CD4-positive, CD25-positive, alpha-beta regulatory T cell (primary cell): ENCODE results near the gene SMIM22. TPM values are rescaled to one million over a fixed set of nuclear protein-coding genes. Genes with fewer than 3 reads are reported as not detected.
"Not testable (repeated sequence)": the region's sequence is repeated elsewhere in the genome, so short reads cannot be mapped to it uniquely, and the experiment has no call there.

Experiments used
- ATAC-seq, 2 donors: fragments of 150-1000 bp; cut with Tn5 transposase; one replicate each; pipeline ENCODE4 v1.10.0; 2021; ENCODE audit warnings: low read depth in 2 of 2, moderate number of reproducible peaks in 2 of 2, moderate library complexity in 1 of 2
- DNase-seq, 3 donors: peaks; one replicate each; pipeline versions ENCODE4 v3.0.0 to v3.0.0-alpha.2; 2012 to 2022; ENCODE audit warnings: mixed read lengths in 1 of 3
- H3K27ac ChIP-seq: one replicate; pipeline ENCODE4 v1.7.0; 2013; ENCODE audit warnings: mild to moderate bottlenecking, low read length; ENCODE audit not compliant: insufficient read depth, poor library complexity, severe bottlenecking
- H3K27me3 ChIP-seq: one replicate; pipeline ENCODE4 v1.7.0; 2013; ENCODE audit warnings: low read length; ENCODE audit not compliant: control insufficient read depth, insufficient read depth
- H3K36me3 ChIP-seq: one replicate; pipeline ENCODE4 v1.7.0; 2013; ENCODE audit warnings: mild to moderate bottlenecking, low read length, moderate library complexity; ENCODE audit not compliant: control insufficient read depth, insufficient read depth
- H3K4me1 ChIP-seq: 2 replicates; pipeline ENCODE4 v1.7.0; 2013; ENCODE audit warnings: mild to moderate bottlenecking, low read length; ENCODE audit not compliant: insufficient read depth, control insufficient read depth, poor library complexity, severe bottlenecking
- H3K4me3 ChIP-seq: one replicate; pipeline ENCODE4 v1.7.0; 2013; ENCODE audit warnings: low read depth, mild to moderate bottlenecking, low read length, moderate library complexity
- H3K9me3 ChIP-seq, 2 experiments: 1 replicate in 1 of 2; 2 replicates in 1 of 2; pipeline ENCODE4 v1.7.0; 2013; ENCODE audit warnings: low read length in 2 of 2, mild to moderate bottlenecking in 1 of 2, moderate library complexity in 1 of 2; ENCODE audit not compliant: control insufficient read depth in 2 of 2
- H3K27ac Mint-ChIP-seq, 3 donors: one replicate each; pipeline ENCODE4 v1.8.0; 2020 to 2022; ENCODE audit warnings: mild to moderate bottlenecking in 3 of 3, mixed read lengths in 3 of 3, moderate library complexity in 2 of 3
- H3K27me3 Mint-ChIP-seq: one replicate; pipeline ENCODE4 v1.8.0; 2022; ENCODE audit warnings: mild to moderate bottlenecking, mixed read lengths
- H3K36me3 Mint-ChIP-seq: one replicate; pipeline ENCODE4 v1.8.0; 2020; ENCODE audit warnings: mixed read lengths
- H3K4me1 Mint-ChIP-seq, 4 donors: one replicate each; pipeline ENCODE4 v1.8.0; 2020 to 2022; ENCODE audit warnings: mixed read lengths in 4 of 4, mild to moderate bottlenecking in 1 of 4
- H3K4me3 Mint-ChIP-seq, 4 donors: one replicate each; pipeline ENCODE4 v1.8.0; 2020 to 2022; ENCODE audit warnings: mild to moderate bottlenecking in 4 of 4, mixed read lengths in 4 of 4, moderate library complexity in 3 of 4
- H3K9me3 Mint-ChIP-seq, 7 donors: one replicate each; pipeline ENCODE4 v1.8.0; 2020 to 2022; ENCODE audit warnings: mixed read lengths in 7 of 7, mild to moderate bottlenecking in 3 of 7, moderate library complexity in 2 of 7
- polyA plus RNA-seq, 4 donors: library from polyadenylated mRNA; unstranded; fragments of 300-500 nt; fragmentation: Illumina TruSeq; gene quantifications; one replicate each; pipeline ENCODE4 v1.2.3, GENCODE V29; 2021
- total RNA-seq: library from RNA; stranded (reverse); gene quantifications from one replicate; pipeline ENCODE4 v1.2.3, GENCODE V29; 2022

Gene SMIM22
- total and polyA plus RNA-seq, 5 donors from 2014 or later: not detected

DNA sequence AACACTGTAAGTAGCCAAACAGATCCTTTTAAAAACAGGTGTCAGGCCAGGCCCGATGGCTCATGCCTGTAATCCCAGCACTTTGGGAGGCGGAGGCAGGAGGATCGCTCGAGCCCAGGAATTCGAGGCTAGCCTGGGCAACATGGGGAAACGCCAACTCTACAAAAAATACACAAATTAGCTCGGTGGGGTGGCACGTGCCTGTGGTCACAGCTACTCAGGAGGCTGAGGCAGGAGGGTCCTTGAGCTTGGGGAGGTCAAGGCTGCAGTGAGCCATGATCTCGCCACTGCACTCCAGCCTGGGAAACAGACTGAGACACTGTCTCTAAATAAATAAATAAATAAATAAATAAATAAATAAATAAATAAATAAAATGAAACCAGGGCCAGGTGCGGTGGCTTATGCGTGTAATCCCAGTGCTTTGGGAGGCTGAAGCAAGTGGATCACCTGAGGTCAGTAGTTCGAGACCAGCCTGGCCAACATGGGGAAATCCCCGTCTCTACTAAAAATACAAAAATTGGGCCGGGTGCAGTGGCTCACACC is 10.7 kb upstream of the SMIM22 start:
- not testable (repeated sequence) for H3K27ac ChIP-seq, H3K27ac Mint-ChIP-seq, H3K36me3 Mint-ChIP-seq, ATAC-seq, H3K4me3 ChIP-seq, H3K27me3 Mint-ChIP-seq, H3K9me3 ChIP-seq, H3K9me3 Mint-ChIP-seq, H3K36me3 ChIP-seq, H3K27me3 ChIP-seq, DNase-seq, H3K4me1 ChIP-seq, H3K4me1 Mint-ChIP-seq, H3K4me3 Mint-ChIP-seq

DNA sequence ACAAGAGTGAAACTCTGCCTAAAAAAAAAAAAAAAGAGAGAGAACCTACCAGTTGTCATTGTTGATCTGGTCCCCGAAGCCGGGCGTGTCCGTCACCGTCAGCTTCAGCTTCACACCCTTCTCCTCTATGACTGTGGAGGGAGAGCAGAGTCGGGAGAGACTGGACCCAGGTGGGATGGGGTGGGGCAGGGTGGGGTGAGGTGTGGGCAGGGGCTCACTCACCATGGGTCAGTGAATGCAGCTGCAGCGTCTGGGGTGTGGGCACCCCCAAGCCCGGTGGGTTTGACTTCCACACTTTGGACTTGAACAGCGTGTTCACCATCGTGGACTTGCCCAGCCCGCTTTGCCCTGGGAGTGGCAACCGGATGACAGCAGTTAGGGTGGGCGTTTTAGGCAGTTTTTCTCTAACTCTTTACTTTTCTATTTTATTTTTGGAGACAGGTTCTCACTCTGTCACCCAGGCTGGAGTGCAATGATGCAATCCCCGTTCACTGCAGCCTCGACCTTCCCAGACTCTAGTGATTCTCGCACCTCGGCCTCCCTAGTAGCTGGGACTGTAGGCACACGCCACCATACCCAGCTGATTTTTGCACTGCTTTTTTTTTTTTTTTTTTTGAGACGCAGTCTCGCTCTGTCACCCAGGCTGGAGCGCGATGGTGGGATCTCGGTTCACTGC is 9.3 kb upstream of the SMIM22 start:
- Histone ChIP-seq H3K27me3 (no peaks in the 10 kb centered on the region), H3K9me3 (no peaks in the 10 kb centered on the region), H3K36me3 (no peaks in the 10 kb centered on the region), H3K27ac (no peak overlapping the region), H3K4me3 (no peak overlapping the region), H3K4me1 (no peaks in the 10 kb centered on the region)
- Mint-ChIP-seq H3K36me3 (no peaks in the 10 kb centered on the region), H3K27me3 (no peaks in the 10 kb centered on the region), H3K9me3 (no peaks in the 10 kb centered on the region), H3K4me1 (no peaks in the 10 kb centered on the region), H3K27ac (no peak overlapping the region), H3K4me3 (no peak overlapping the region)
- ATAC-seq (no peak), DNase-seq (no peak)

DNA sequence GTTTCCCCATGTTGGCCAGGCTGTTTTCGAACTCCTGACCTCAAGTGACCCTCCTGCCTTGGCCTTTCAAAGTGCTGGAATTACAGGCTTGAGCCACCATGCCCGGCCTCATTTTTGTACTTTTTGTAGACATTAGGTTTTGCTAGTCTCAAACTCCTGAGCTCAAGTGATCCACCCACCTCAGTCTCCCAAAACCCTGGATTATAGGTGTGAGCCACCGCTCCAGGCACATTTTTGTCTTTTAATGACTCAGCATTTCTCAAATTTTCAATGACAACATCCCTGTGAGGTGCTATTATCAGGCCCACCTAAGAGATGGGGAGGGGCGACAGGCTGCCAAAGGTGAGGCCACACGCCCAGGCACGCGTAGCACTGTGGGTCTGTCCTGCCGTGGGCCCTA is 8.1 kb upstream of the SMIM22 start:
- DNase-seq (no peak), ATAC-seq (no peak)
- Mint-ChIP-seq H3K4me1 (no peaks in the 10 kb centered on the region), H3K9me3 (no peaks in the 10 kb centered on the region), H3K4me3 (no peak overlapping the region), H3K27ac (no peak overlapping the region), H3K36me3 (no peaks in the 10 kb centered on the region), H3K27me3 (no peaks in the 10 kb centered on the region)
- Histone ChIP-seq H3K4me1 (no peaks in the 10 kb centered on the region), H3K36me3 (no peaks in the 10 kb centered on the region), H3K9me3 (no peaks in the 10 kb centered on the region), H3K27me3 (no peaks in the 10 kb centered on the region), H3K27ac (no peak overlapping the region), H3K4me3 (no peak overlapping the region)

DNA sequence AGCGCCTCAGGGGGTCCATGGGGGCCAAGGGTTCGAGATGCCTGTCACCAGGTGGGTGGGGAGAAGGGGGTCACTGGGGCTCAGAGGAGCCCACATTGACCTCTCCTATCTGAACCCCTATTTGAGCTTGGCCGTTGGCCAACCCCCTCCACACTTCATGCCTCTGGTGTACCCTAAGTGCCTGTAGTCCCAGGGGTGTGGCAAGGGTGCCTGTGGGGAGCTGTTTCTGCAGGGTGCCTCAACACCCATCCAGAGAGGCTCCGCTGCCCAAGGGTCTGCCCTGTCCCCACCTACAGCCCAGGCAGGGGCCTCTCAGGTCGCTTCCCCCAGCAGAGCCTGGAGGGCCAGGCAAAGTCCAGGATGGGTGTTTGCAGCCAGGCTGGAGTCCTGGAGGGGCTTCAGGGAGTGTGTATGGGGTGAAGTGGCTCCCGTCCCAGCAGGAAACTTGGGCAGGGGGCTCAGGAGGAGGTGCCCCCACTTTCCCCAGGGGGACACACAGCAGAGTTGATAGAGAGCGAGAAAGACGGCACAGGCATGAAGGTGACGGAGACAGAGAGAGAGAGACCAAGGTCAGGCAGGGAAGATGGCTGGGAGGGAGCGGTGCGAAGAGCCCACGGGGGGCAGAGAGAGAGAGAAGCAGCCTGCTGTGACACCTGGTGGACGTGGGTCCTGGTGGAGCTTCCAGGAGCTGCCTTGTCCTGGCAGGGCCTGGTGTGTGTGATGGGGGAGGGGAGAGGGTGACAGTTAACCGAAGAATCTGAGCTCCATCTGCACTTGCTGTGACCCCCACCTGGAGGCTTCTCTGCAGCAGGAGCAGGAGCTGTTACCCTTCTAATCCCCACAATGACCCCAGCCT is 7.3 kb upstream of the SMIM22 start, which contains the start of gene SEPTIN12:
SEPTIN12 (minus strand) TSS at position 719 of the 856 bp plus-strand sequence; CDS start at position 19, 700 bp downstream.
- Mint-ChIP-seq H3K9me3 (no peaks in the 10 kb centered on the region), H3K4me3 (no peak within 1 kb of the TSS), H3K36me3 (no peaks in the 10 kb centered on the region), H3K27me3 (no peaks in the 10 kb centered on the region), H3K27ac (peak within 1 kb of the TSS in 2 of 3 donors; percentile 59 to 95), H3K4me1 (no peaks in the 10 kb centered on the region)
- Histone ChIP-seq H3K4me3 (no peak within 1 kb of the TSS), H3K27ac (no peak within 1 kb of the TSS), H3K27me3 (no peaks in the 10 kb centered on the region), H3K36me3 (no peaks in the 10 kb centered on the region), H3K9me3 (no peaks in the 10 kb centered on the region), H3K4me1 (no peaks in the 10 kb centered on the region)
- DNase-seq (no peak), ATAC-seq (no peak)

DNA sequence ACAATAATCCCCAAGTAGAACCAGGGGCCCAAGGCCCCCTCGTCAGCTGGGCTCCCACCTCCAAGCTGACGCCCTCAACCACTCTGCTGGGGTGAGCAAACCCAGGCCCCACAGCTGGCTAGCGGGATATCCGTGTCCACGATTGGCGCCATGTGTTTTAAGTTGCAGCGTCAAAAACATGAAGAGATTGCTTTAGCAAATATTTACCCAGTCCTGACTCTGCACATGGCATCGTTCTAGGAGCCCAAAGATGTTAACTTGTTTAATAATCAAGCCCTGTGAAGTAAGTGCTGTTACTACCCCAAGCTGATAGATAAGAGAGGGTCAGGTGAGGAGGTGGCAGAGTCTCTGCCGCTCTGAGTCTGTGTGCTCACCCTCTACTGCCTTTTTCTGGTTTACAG is 6.7 kb upstream of the SMIM22 start:
- no peaks in the 10 kb centered on the region for H3K9me3 Mint-ChIP-seq
- DNase-seq (no peak), ATAC-seq (no peak)
- H3K27me3 Mint-ChIP-seq: no peaks in the 10 kb centered on the region
- no peaks in the 10 kb centered on the region for H3K36me3 Mint-ChIP-seq
- Histone ChIP-seq H3K27ac (no peak overlapping the region), H3K9me3 (no peaks in the 10 kb centered on the region), H3K27me3 (no peaks in the 10 kb centered on the region), H3K36me3 (no peaks in the 10 kb centered on the region), H3K4me3 (no peak overlapping the region), H3K4me1 (no peaks in the 10 kb centered on the region)
- no peak overlapping the region for H3K4me3 Mint-ChIP-seq
- peak overlapping the region in 2 of 3 donors; percentile 59 to 95 for H3K27ac Mint-ChIP-seq
- no peaks in the 10 kb centered on the region for H3K4me1 Mint-ChIP-seq

DNA sequence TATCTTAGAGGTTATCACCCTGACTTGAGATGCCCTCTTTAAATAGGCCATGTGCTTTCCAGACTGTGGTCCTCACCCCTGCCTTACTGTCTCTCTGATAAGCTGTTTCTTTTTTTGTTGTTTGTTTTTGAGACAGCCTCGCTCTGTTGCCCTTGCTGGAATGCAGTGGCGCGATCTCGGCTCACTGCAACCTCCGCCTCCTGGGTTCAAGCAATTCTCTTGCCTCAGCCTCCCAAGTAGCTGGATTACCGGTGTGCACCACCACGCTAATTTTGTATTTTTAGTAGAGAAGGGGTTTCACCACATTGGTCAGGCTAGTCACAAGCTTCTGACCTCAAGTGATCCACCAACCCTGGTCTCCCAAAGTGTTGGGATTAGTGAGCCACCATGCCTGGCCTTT is 6.3 kb upstream of the SMIM22 start:
- Mint-ChIP-seq H3K36me3 (no peaks in the 10 kb centered on the region), H3K4me3 (no peak overlapping the region), H3K9me3 (no peaks in the 10 kb centered on the region), H3K4me1 (no peaks in the 10 kb centered on the region), H3K27ac (peak overlapping the region in 2 of 3 donors; percentile 59 to 95), H3K27me3 (no peaks in the 10 kb centered on the region)
- no peak for ATAC-seq
- Histone ChIP-seq H3K27ac (no peak overlapping the region), H3K4me3 (no peak overlapping the region), H3K4me1 (no peaks in the 10 kb centered on the region), H3K36me3 (no peaks in the 10 kb centered on the region), H3K27me3 (no peaks in the 10 kb centered on the region), H3K9me3 (no peaks in the 10 kb centered on the region)
- DNase-seq: no peak

DNA sequence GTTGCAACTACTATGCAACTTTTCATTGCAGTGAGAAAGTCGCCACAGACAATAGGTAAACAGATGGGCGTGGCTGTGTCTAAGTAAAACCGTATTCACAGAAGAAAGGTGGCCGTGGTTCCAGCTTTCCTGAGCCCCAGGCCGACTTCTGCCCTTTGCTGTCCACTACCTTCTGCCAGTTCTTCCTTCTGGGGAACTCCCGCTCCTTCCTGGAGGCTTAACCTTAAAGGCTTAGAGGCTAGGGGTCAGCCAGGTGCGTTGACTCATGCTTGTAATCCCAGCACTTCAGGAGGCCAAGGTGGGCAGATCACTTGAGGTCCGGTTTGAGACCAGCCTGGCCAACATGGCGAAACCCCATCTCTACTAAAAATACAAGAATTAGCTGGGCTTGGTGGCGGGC is 4.9 kb upstream of the SMIM22 start:
- DNase-seq: no peak
- no peaks in the 10 kb centered on the region for H3K36me3 ChIP-seq
- H3K4me1 Mint-ChIP-seq: no peaks in the 10 kb centered on the region
- no peaks in the 10 kb centered on the region for H3K4me1 ChIP-seq
- H3K9me3 ChIP-seq: no peaks in the 10 kb centered on the region
- H3K27ac Mint-ChIP-seq: no peak overlapping the region
- H3K4me3 ChIP-seq: no peak overlapping the region
- no peaks in the 10 kb centered on the region for H3K9me3 Mint-ChIP-seq
- no peak for ATAC-seq
- H3K27me3 Mint-ChIP-seq: no peaks in the 10 kb centered on the region
- H3K27ac ChIP-seq: no peak overlapping the region
- no peaks in the 10 kb centered on the region for H3K36me3 Mint-ChIP-seq
- no peaks in the 10 kb centered on the region for H3K27me3 ChIP-seq
- H3K4me3 Mint-ChIP-seq: no peak overlapping the region
